ENCODE measurements around the gene ZSCAN10.

ZSCAN10 gene

GRCh38 chr16:3066440-3066748 lies 32.7 kb downstream of the ZSCAN10 start:
- no peaks in the 10 kb centered on the region for H3K27me3 ChIP-seq (ENCODE audit: insufficient read depth, poor library complexity, severe bottlenecking)
- no peak overlapping the region for H3K27ac ChIP-seq (replicated peaks)
- TF ChIP-seq REST (IDR thresholded peaks at IDR 0.05; ENCODE audit: insufficient replicate concordance, low read depth) (no peak), POLR2AphosphoS5 (IDR thresholded peaks at IDR 0.05; ENCODE audit: low read depth) (no peak), CTCF (IDR thresholded peaks at IDR 0.05; ENCODE audit: insufficient read depth, low read length) (no peak), SPI1 (IDR thresholded peaks at IDR 0.05; ENCODE audit: borderline replicate concordance, low read depth) (no peak), GABPA (IDR thresholded peaks at IDR 0.05; ENCODE audit: low read depth) (no peak)
- no peak for DNase-seq (ENCODE audit: low read depth in 1 of 2, low spot score in 1 of 2)
- no peak overlapping the region for H3K4me3 ChIP-seq (replicated peaks; ENCODE audit: insufficient read depth, low read length)

GRCh38 chr16:3065742-3066439 lies 33.2 kb downstream of the ZSCAN10 start:
- no peak for TF ChIP-seq POLR2AphosphoS5 (IDR thresholded peaks at IDR 0.05; ENCODE audit: low read depth)
- TF ChIP-seq REST (IDR thresholded peaks at IDR 0.05; ENCODE audit: insufficient replicate concordance, low read depth) = no peak
- no peak for TF ChIP-seq CTCF (IDR thresholded peaks at IDR 0.05; ENCODE audit: insufficient read depth, low read length)
- TF ChIP-seq GABPA (IDR thresholded peaks at IDR 0.05; ENCODE audit: low read depth) = no peak
- TF ChIP-seq SPI1 (IDR thresholded peaks at IDR 0.05; ENCODE audit: borderline replicate concordance, low read depth) = no peak
- Histone ChIP-seq H3K27ac (replicated peaks) (no peak overlapping the region), H3K27me3 (ENCODE audit: insufficient read depth, poor library complexity, severe bottlenecking) (no peaks in the 10 kb centered on the region), H3K4me3 (replicated peaks; ENCODE audit: insufficient read depth, low read length) (no peak overlapping the region)
- no peak for DNase-seq (ENCODE audit: low read depth in 1 of 2, low spot score in 1 of 2)

- no peaks in the 10 kb centered on the region for H3K27me3 ChIP-seq (ENCODE audit: insufficient read depth, poor library complexity, severe bottlenecking)
- no peak within 1 kb of the TSS for H3K27ac ChIP-seq (replicated peaks)
- no peak within 1 kb of the TSS for H3K4me3 ChIP-seq (replicated peaks; ENCODE audit: insufficient read depth, low read length)
- no peak for DNase-seq (ENCODE audit: low read depth in 1 of 2, low spot score in 1 of 2)
- TF ChIP-seq GABPA (IDR thresholded peaks at IDR 0.05; ENCODE audit: low read depth) (no peak), POLR2AphosphoS5 (IDR thresholded peaks at IDR 0.05; ENCODE audit: low read depth) (no peak)
Observed at GRCh38 chr16:3065069-3065741, 33.9 kb downstream of the ZSCAN10 start, which contains the start of gene IL32. Gene IL32 (plus strand): TSS chr16:3065640. CDS start chr16:3065812, 172 bp downstream.

GRCh38 chr16:3063625-3064386 lies 35.3 kb downstream of the ZSCAN10 start:
- DNase-seq (ENCODE audit: low read depth in 1 of 2, low spot score in 1 of 2) = no peak
- H3K27ac ChIP-seq (replicated peaks) = no peak overlapping the region
- TF ChIP-seq GABPA (IDR thresholded peaks at IDR 0.05; ENCODE audit: low read depth) (no peak), CTCF (IDR thresholded peaks at IDR 0.05; ENCODE audit: insufficient read depth, low read length) (no peak), REST (IDR thresholded peaks at IDR 0.05; ENCODE audit: insufficient replicate concordance, low read depth) (no peak)
- no peak overlapping the region for H3K4me3 ChIP-seq (replicated peaks; ENCODE audit: insufficient read depth, low read length)
- no peaks in the 10 kb centered on the region for H3K27me3 ChIP-seq (ENCODE audit: insufficient read depth, poor library complexity, severe bottlenecking)
